ENCODE results near the gene TMSB10.
"Not testable (repeated sequence)": the region's sequence is repeated elsewhere in the genome, so short reads cannot be mapped to it uniquely, and the experiment has no call there.

GRCh38 chr2:84945838-84946203 is 40.4 kb downstream of the TMSB10 start:
- TF ChIP-seq SP1 (IDR thresholded peaks at IDR 0.05); BHLHE40 (IDR thresholded peaks at IDR 0.05; ENCODE audit: borderline replicate concordance); FOXM1 (IDR thresholded peaks at IDR 0.05; ENCODE audit: borderline replicate concordance): not testable (repeated sequence)

All from HEK293T (cell line).